Hepatocyte (in vitro differentiated cells): ENCODE measurements around the gene GYPC.

Source experiments
- EZH2 ChIP-seq: fragments of 200-600 bp; sonication (generic); IDR thresholded peaks from 2 replicates; pipeline ENCODE4 v1.6.1; 2016; ENCODE audit warnings: antibody characterized with exemption, mild to moderate bottlenecking, borderline replicate concordance
- EZH2phosphoT487 ChIP-seq: fragments of 200-600 bp; sonication (generic); IDR thresholded peaks from one replicate; pipeline ENCODE4 v1.6.1; 2018; ENCODE audit warnings: antibody characterized with exemption, mild to moderate bottlenecking, low read depth, moderate library complexity; ENCODE audit not compliant: unreplicated experiment, severe bottlenecking
- TF ChIP-seq, protein P1 (sequence below): fragments of 200-600 bp; sonication (generic); IDR thresholded peaks from 2 replicates; pipeline ENCODE4 v1.5.1; 2016; ENCODE audit warnings: antibody characterized with exemption, mild to moderate bottlenecking; ENCODE audit not compliant: poor library complexity

DNA sequence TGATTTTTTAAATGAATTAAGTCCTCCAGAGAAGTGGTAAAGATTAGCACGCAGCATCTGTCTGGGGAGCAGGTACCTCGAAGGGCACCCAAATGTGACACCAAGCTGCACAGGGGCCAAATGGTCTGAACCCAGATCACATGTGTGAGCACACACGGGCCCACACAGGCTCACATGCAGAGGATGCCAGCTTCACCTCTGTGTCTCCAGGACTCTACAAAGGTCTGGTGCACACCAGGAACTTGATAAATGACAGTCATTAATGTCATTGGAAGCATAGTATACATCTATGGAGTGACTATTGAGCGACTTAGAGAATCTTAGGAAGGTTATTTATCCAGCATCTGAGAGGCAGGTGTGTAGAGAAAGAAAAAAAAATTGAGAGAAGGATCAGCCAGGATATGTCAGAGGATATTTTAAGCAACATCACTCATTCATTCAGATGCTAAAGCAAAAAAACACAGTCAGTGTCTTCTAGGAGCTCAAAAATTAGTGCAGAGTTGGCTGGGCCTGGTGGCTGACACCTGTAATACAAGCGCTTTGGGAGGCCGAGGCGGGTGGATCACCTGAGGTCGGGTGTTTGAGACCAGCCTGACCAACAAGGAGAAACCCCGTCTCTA, 23.2 kb downstream of the GYPC start:
- TF ChIP-seq, protein P1, sequence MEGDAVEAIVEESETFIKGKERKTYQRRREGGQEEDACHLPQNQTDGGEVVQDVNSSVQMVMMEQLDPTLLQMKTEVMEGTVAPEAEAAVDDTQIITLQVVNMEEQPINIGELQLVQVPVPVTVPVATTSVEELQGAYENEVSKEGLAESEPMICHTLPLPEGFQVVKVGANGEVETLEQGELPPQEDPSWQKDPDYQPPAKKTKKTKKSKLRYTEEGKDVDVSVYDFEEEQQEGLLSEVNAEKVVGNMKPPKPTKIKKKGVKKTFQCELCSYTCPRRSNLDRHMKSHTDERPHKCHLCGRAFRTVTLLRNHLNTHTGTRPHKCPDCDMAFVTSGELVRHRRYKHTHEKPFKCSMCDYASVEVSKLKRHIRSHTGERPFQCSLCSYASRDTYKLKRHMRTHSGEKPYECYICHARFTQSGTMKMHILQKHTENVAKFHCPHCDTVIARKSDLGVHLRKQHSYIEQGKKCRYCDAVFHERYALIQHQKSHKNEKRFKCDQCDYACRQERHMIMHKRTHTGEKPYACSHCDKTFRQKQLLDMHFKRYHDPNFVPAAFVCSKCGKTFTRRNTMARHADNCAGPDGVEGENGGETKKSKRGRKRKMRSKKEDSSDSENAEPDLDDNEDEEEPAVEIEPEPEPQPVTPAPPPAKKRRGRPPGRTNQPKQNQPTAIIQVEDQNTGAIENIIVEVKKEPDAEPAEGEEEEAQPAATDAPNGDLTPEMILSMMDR: no peak
- no peak for TF ChIP-seq EZH2
- TF ChIP-seq EZH2phosphoT487: no peak
